HG03060 (cell line): ENCODE data around the gene GLI1.
"Not testable (repeated sequence)": the region's sequence is repeated elsewhere in the genome, so short reads cannot be mapped to it uniquely, and the experiment has no call there.

Experiments
- ATAC-seq: cut with Tn5 transposase; IDR thresholded peaks from one replicate; pipeline ENCODE4 v1.9.1; 2021; ENCODE audit warnings: low read depth, moderate number of reproducible peaks; ENCODE audit not compliant: unreplicated experiment

Gene GLI1

DNA sequence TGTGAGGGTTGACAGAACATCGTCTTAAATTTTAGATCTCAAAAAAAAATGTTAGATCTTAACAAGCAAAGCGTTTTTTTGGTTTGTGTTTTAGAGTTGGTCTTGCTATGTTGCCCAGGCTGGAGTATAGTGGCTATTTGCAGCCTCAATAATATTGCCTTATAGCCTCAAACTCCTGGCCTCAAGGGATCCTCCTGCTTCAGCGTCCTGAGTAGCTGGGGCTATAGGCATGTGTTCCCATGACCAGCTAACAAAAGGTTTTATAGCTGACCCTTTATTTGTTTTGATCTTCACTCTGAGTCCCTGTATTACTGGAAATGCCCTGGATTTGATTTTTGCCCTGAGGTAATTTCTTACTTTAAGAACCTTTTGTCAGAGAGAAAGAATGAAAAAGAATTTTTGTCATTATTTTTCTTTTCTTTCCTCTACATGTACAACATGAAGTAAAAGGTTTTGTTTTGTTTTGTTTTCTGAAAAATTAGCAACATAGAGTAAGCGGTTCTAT lies 19.8 kb upstream of the GLI1 start:
- no peak for ATAC-seq

DNA sequence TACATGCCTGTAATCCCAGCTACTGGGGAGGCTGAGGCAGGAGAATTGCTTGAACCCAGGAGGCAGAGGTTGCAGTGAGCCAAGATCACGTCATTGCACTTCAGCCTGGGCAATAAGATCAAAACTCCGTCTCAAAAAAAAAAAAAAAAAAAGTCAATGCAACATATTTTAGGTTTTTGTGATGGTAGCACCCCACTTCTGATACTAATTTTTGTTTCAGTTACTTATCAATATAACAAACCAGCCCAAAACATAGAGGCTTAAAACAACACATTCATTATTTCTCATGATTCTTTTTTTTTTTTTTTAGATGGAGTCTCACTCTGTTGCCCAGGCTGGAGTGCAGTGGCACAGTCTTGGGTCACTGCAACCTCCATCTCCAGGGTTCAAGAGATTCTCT lies 18.2 kb upstream of the GLI1 start:
- not testable (repeated sequence) for ATAC-seq

DNA sequence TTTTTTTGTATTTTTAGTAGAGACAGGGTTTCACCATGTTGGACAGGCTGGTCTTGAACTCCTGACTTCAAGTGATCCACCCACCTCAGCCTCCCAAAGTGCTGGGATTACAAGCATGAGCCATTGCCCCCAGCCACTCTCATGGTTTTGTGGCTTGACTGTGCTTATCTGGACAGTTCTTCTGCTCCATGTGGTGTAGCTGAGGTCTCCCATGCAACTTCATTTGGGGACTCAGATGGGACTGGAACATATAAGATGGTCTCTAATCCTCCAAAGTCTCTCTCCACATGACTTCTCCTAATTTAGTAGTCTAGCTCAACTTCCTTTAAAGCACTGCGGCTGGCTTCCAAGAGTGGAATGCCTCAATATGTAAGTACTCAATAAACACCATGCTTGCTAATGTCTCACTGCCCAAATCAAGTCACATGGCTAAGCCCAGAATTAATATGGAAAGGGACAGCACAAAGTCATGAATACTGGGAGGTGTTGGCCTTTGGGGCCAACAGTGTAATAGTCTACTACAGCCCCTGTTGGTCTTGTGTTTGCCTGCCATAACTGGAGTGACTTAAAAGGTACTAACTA lies 17.6 kb upstream of the GLI1 start:
- ATAC-seq: no peak

DNA sequence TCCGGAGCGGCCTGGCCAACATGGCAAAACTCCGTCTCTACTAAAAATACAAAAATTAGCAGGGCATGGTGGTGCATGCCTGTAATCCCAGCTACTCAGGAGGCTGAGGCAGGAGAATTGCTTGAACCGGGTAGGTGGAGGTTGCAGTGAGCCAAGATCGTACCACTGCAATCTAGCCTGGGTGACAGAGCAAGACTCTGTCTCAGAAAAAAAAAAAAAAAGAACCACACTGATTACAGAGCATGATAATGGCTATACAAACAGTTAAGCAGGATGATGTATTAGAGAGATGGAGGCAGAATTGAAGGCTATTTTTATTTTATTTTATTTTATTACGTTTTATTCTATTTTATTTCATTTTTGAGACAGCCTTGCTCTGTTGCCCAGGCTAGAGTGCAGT lies 15.2 kb upstream of the GLI1 start:
- not testable (repeated sequence) for ATAC-seq

- ATAC-seq: no peak
Observed at GRCh38 chr12:57444744-57445143, 14.8 kb upstream of the GLI1 start.

DNA sequence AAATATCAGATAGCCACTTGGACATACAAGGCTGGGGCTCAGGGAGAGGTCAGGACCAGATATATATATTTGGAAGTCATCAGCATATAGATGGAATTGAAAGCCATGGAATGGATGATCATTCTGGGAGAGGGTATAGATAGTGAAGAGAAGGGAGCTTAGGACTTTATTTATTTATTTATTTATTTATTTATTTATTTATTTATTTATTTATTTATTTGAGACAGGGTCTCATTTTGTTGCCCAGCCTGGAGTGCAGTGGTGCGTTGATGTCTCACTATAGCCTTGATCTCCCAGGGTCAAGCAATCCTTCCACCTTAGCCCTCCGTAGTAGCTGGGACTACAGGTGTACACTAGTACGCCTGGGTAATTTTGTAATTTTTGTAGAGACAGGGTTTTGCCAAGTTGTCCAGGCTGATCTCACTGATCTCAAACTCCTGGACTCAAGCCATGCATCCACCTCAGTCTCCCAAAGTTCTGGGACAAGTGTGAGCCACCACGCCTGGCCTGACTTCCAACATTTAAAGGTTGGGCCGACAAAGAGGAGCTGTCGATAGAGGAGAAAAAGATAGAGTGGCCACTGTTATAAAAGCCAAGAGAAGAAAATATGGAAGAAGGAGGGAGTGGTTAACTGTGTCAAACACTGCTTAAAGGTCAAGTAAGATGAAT lies 13.2 kb upstream of the GLI1 start:
- ATAC-seq: no peak

DNA sequence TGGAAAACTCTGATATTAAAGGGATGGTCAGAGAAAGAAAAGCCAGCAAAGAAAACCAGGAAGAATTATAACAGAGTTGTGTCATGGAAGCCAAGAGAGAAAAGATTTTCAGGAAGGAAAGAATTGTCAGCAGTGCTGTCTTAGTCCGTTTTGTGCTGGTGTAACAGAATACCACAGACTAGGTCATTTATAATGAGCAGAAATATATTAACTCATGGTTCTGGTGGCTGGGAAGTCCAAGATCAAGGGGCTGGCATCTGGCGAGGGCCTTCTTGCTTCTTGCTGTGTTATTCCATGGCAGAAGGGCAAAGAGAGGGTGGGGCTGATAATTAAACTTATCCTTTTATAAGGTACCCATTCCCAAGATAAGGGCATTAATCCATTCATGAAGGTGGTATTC lies 10.9 kb upstream of the GLI1 start:
- no peak for ATAC-seq

DNA sequence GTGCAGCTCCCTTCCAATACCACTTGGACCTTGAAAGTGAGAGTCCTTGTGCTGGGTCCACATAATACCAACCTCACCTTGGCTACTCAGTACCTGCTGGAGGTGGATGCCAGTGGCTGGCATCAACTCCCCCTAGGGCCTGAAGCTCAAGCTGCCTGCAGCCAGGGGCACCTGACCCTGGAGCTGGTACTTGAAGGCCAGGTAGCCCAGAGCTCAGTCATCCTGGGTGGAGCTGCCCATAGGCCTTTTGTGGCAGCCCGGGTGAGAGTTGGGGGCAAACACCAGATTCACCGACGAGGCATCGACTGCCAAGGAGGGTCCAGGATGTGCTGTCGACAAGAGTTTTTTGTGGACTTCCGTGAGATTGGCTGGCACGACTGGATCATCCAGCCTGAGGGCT lies 10.2 kb upstream of the GLI1 start:
- ATAC-seq: no peak

DNA sequence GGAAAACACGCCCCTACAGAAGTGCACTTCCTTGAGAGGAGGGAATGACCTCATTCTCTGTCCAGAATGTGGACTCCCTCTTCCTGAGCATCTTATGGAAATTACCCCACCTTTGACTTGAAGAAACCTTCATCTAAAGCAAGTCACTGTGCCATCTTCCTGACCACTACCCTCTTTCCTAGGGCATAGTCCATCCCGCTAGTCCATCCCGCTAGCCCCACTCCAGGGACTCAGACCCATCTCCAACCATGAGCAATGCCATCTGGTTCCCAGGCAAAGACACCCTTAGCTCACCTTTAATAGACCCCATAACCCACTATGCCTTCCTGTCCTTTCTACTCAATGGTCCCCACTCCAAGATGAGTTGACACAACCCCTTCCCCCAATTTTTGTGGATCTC lies 9.5 kb upstream of the GLI1 start:
- no peak for ATAC-seq

- no peak for ATAC-seq
Observed at GRCh38 chr12:57451233-57451778, 8.3 kb upstream of the GLI1 start.

GRCh38 chr12:57452181-57452936 lies 7.2 kb upstream of the GLI1 start:
- ATAC-seq: no peak

DNA sequence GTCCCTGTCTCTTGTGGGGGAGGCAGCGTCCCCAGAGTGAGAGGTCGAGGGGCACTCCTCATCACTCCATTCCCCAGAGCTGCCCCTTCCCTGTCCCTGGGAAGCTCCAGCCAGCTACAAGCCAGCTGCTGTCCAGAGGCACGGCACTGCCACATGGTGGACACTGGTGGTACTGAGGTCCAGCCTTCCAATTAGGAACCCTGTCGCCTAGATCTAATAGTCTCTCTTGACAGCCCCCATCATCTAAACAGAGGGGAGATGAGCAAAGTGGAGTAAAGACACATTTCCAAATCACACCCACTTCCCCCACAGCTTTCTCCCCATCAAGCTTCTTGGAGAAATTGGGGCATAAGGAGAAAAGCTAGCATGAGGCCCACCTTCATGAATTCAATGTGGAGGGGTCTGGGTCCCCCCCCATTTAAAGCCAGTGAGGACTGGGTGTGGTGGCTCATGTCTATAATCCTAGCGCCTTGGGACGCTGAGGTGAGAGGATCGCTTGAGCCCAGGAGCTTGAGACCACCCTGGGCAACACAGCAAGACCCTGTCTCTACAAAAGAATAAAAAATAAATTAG lies 6.6 kb upstream of the GLI1 start:
- no peak for ATAC-seq

DNA sequence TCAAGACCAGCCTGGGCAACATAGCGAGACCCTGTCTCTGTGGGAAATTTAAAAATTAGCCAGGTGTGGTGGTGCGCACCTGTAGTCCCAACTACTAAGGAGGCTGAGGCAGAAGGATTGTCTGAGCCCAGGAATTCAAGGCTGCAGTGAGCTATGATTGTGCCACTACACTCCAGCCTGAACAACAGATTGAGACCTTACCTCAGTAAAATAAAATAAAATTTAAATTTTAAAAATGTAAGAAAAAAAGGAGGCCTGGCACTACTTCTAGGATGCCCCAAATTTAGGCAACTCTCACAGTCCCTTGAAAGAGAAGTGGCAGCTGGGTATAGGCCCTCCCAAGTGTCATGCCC lies 5.4 kb upstream of the GLI1 start:
- ATAC-seq: no peak

DNA sequence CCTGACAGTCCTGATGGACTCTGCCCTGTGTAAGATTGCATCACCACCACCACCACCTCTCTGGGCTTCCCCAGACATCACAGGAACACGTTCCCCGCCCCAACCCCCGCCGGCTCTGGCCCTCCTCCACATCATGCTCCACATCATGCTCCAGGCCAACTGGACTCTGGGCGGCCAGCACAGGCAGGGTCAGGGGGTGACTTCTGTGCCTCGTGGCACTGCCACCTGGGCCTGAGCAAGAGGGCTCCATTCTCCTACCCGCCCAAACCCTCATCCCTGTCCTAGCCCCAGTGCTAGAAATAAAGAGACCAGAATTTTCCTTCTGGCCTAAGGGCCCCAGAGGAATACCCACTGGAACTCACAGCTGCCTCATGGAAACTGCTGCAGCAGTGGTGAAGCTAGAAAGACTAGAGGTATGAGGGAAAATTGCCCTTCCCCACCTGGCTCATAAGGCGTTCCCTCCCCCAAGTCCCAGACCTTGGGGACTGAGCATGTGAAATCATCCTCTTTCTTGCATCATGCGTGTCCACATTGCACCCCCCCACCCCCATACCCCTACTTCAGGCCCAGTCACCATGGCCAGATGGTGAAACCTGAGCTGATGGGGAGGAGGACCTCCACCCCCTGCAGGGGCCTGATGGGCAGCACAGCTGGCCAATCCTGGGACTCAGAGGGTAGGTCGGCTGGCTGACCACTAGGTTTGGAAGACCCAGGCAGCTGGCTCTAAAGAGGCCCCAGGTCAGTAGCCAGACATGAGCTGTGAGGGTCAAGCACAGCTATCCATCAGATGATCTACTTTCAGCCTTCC lies 4.8 kb upstream of the GLI1 start, which contains the start of gene INHBE:
Gene INHBE (plus strand): TSS at position 742 of the 808 bp plus-strand sequence. CDS start 230 bp downstream, outside the sequence.
- ATAC-seq: no peak

DNA sequence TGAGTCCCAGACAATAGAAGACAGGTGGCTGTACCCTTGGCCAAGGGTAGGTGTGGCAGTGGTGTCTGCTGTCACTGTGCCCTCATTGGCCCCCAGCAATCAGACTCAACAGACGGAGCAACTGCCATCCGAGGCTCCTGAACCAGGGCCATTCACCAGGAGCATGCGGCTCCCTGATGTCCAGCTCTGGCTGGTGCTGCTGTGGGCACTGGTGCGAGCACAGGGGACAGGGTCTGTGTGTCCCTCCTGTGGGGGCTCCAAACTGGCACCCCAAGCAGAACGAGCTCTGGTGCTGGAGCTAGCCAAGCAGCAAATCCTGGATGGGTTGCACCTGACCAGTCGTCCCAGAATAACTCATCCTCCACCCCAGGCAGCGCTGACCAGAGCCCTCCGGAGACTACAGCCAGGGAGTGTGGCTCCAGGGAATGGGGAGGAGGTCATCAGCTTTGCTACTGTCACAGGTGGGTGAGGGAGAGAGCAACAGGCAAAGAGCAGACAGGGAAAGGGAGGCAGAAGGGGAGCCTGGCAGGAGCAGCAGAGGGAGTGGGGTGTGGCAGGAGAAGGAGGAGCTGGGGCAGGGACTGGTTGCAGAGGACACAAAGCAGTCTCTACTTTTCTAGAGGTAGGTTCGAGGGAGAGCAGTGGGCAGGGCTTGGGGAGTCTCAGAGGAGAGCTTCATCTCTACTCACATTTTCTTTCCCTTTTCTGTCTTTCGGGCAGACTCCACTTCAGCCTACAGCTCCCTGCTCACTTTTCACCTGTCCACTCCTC lies 4.0 kb upstream of the GLI1 start:
- no peak for ATAC-seq

- ATAC-seq: no peak
Observed at GRCh38 chr12:57456145-57456700, 3.4 kb upstream of the GLI1 start.

- ATAC-seq: no peak
Observed at GRCh38 chr12:57456737-57457490, 2.7 kb upstream of the GLI1 start.

GRCh38 chr12:57458665-57459054 lies 925 bp upstream of the GLI1 start:
- no peak for ATAC-seq
